HepG2 (cell line): ENCODE results near the gene THRB. TPM values are rescaled to one million over a fixed set of nuclear protein-coding genes. Genes with fewer than 3 reads are reported as not detected.

Experiments
- BORCS8-MEF2B ChIP-seq: sonication (generic); formaldehyde crosslinking; IDR thresholded peaks from 2 replicates; pipeline ENCODE4 v1.8.0; 2022; ENCODE audit warnings: mild to moderate bottlenecking, missing genetic modification reagents
- PHF20 ChIP-seq: sonication (generic); formaldehyde crosslinking; IDR thresholded peaks from 2 replicates; pipeline ENCODE4 v1.5.0; 2020; ENCODE audit warnings: mild to moderate bottlenecking, missing genetic modification reagents
- PHF21A ChIP-seq: sonication (generic); formaldehyde crosslinking; IDR thresholded peaks from 2 replicates; pipeline ENCODE4 v1.5.0; 2020; ENCODE audit warnings: mild to moderate bottlenecking, missing genetic modification reagents
- PRPF4 ChIP-seq: fragments of 200-400 bp; formaldehyde crosslinking; IDR thresholded peaks from 2 replicates; pipeline ENCODE4 v1.6.1; 2016; ENCODE audit warnings: low read length, low read depth; ENCODE audit not compliant: poor library complexity, severe bottlenecking
- REPIN1 ChIP-seq: sonication (generic); formaldehyde crosslinking; IDR thresholded peaks from 2 replicates; pipeline ENCODE4 v1.8.0; 2022; ENCODE audit warnings: missing genetic modification reagents, low read depth, mild to moderate bottlenecking, borderline replicate concordance
- SOX6 ChIP-seq, 2 experiments: fragments of 450-650 bp in 1 of 2; sonication (generic) in 1 of 2; formaldehyde crosslinking in 1 of 2; IDR thresholded peaks; 2 replicates each; pipeline versions ENCODE4 v1.4.0 to v1.6.1; 2017 to 2020; ENCODE audit warnings: antibody characterized with exemption in 1 of 2, mild to moderate bottlenecking in 1 of 2, missing genetic modification reagents in 1 of 2
- ZBTB38 ChIP-seq: sonication (generic); formaldehyde crosslinking; IDR thresholded peaks from 2 replicates; pipeline ENCODE4 v1.5.1; 2020; ENCODE audit warnings: mild to moderate bottlenecking, missing genetic modification reagents
- ZMYM3 ChIP-seq: sonication (generic); formaldehyde crosslinking; IDR thresholded peaks from 2 replicates; pipeline ENCODE4 v1.5.1; 2020; ENCODE audit warnings: mild to moderate bottlenecking, missing genetic modification reagents
- ZNF234 ChIP-seq: sonication (generic); formaldehyde crosslinking; conservative IDR thresholded peaks from 2 replicates; pipeline ENCODE4 v1.5.1; 2020; ENCODE audit warnings: mild to moderate bottlenecking, missing genetic modification reagents
- ZNF567 ChIP-seq: sonication (generic); formaldehyde crosslinking; IDR thresholded peaks from 2 replicates; pipeline ENCODE4 v1.8.1; 2023; ENCODE audit warnings: mild to moderate bottlenecking, missing genetic modification reagents, borderline replicate concordance
- ZSCAN25 ChIP-seq: sonication (generic); formaldehyde crosslinking; IDR thresholded peaks from 2 replicates; pipeline ENCODE4 v1.8.0; 2022; ENCODE audit warnings: mild to moderate bottlenecking, missing genetic modification reagents
- polyA plus RNA-seq, 8 experiments: library from polyadenylated mRNA; depleted of rRNA in 3 of 8; stranded (reverse) in 7 of 8; unstranded in 1 of 8; fragments of >200 nt; fragmentation: Illumina TruSeq in 4 of 8; extraction: Trizol in 4 of 8; gene quantifications; 2 replicates each; pipeline versions ENCODE4 v1.2.1 to v1.2.3, GENCODE V29; 2011 to 2016; ENCODE audit warnings: low read depth in 4 of 8, missing spikeins in 1 of 8, mixed read lengths in 1 of 8; ENCODE audit not compliant: insufficient read depth in 1 of 8
- total RNA-seq, 5 experiments: library from RNA; depleted of rRNA; stranded (reverse); fragments of >200 nt; fragmentation: Illumina TruSeq; extraction: Trizol; gene quantifications; 2 replicates each; pipeline ENCODE4 v1.2.3, GENCODE V29; 2016; ENCODE audit warnings: low read depth in 1 of 5
- TF ChIP-seq, protein P1 (sequence below): IDR thresholded peaks from 2 replicates; pipeline ENCODE4 v1.6.1; 2016; ENCODE audit warnings: missing genetic modification reagents, missing compliant biosample characterization
- TF ChIP-seq, protein P2 (sequence below): sonication (generic); formaldehyde crosslinking; IDR thresholded peaks from 2 replicates; pipeline ENCODE4 v1.4.0; 2020; ENCODE audit warnings: missing genetic modification reagents, mild to moderate bottlenecking, borderline replicate concordance
- TF ChIP-seq, protein P3 (sequence below): fragments of 450-650 bp; IDR thresholded peaks from 2 replicates; pipeline ENCODE4 v1.6.1; 2016
- TF ChIP-seq, protein P4 (sequence below): sonication (generic); formaldehyde crosslinking; IDR thresholded peaks from 2 replicates; pipeline ENCODE4 v1.4.0; 2020; ENCODE audit warnings: mild to moderate bottlenecking, missing genetic modification reagents

Gene THRB
- total and polyA plus RNA-seq, 2 of the 13 experiments (the other 11 are each of a cell fraction or from before 2014, with no cell fraction given): 4.7 to 22.7 TPM

DNA sequence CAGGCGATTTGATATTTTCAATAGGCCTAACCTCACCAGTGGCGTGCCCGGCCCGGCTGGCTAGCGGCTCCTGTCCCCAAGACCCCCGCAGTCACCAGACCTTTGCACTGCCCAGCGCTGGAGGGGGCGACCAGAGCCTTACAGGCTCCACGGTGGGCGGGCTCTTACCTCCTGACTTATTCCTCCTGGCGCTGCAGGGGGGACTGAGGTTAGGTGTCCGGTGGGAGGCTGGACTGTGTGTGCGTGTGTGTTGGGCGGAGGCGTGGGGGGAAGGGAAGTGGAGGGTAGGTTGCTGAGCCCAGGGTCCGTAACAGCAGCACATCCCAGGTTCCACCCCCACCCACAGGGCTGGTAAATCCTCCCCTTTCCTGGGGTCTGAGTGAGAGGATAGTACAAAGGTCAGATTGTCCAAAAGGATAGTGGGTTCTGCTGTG, 27.5 kb upstream of the THRB start (continued):
- TF ChIP-seq REPIN1 (peak; percentile 67), ZNF567 (0 out of 2 replicates have a peak, but pooled peaks have one; percentile 51), PHF21A (peak; percentile 27; the same call in 1 of the 2 replicates), ZMYM3 (CRISPR knock-in tag) (peak; percentile 40; the same call in 1 of the 2 replicates), ZBTB38 (no peak; the same call in 1 of the 2 replicates), ZSCAN25 (peak; percentile 66; the same call in 1 of the 2 replicates), SOX6 (IDR thresholded peaks at IDR 0.05) (no peak), SOX6 (CRISPR knock-in tag; IDR thresholded peaks at IDR 0.05) (peak; percentile 49; the same call in 1 of the 2 replicates), ZNF234 (CRISPR knock-in tag) (no peak), PHF20 (CRISPR knock-in tag) (no peak), BORCS8-MEF2B (CRISPR knock-in tag) (peak; percentile 60), PRPF4 (peak; percentile 53)
- TF ChIP-seq, protein P1, sequence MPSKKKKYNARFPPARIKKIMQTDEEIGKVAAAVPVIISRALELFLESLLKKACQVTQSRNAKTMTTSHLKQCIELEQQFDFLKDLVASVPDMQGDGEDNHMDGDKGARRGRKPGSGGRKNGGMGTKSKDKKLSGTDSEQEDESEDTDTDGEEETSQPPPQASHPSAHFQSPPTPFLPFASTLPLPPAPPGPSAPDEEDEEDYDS (CRISPR knock-in tag): peak; percentile 37; the same call in 1 of the 2 replicates
- TF ChIP-seq, protein P2, sequence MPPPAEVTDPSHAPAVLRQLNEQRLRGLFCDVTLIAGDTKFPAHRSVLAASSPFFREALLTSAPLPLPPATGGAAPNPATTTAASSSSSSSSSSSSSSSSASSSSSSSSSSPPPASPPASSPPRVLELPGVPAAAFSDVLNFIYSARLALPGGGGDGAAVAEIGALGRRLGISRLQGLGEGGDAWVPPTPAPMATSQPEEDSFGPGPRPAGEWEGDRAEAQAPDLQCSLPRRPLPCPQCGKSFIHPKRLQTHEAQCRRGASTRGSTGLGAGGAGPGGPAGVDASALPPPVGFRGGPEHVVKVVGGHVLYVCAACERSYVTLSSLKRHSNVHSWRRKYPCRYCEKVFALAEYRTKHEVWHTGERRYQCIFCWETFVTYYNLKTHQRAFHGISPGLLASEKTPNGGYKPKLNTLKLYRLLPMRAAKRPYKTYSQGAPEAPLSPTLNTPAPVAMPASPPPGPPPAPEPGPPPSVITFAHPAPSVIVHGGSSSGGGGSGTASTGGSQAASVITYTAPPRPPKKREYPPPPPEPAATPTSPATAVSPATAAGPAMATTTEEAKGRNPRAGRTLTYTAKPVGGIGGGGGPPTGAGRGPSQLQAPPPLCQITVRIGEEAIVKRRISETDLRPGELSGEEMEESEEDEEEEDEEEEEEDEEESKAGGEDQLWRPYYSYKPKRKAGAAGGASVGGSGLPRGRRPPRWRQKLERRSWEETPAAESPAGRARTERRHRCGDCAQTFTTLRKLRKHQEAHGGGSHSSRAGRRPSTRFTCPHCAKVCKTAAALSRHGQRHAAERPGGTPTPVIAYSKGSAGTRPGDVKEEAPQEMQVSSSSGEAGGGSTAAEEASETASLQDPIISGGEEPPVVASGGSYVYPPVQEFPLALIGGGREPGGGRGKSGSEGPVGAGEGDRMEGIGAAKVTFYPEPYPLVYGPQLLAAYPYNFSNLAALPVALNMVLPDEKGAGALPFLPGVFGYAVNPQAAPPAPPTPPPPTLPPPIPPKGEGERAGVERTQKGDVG: 0 out of 2 replicates have a peak, but pooled peaks have one; percentile 34
- TF ChIP-seq, protein P3, sequence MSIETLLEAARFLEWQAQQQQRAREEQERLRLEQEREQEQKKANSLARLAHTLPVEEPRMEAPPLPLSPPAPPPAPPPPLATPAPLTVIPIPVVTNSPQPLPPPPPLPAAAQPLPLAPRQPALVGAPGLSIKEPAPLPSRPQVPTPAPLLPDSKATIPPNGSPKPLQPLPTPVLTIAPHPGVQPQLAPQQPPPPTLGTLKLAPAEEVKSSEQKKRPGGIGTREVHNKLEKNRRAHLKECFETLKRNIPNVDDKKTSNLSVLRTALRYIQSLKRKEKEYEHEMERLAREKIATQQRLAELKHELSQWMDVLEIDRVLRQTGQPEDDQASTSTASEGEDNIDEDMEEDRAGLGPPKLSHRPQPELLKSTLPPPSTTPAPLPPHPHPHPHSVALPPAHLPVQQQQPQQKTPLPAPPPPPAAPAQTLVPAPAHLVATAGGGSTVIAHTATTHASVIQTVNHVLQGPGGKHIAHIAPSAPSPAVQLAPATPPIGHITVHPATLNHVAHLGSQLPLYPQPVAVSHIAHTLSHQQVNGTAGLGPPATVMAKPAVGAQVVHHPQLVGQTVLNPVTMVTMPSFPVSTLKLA: no peak
- TF ChIP-seq, protein P4, sequence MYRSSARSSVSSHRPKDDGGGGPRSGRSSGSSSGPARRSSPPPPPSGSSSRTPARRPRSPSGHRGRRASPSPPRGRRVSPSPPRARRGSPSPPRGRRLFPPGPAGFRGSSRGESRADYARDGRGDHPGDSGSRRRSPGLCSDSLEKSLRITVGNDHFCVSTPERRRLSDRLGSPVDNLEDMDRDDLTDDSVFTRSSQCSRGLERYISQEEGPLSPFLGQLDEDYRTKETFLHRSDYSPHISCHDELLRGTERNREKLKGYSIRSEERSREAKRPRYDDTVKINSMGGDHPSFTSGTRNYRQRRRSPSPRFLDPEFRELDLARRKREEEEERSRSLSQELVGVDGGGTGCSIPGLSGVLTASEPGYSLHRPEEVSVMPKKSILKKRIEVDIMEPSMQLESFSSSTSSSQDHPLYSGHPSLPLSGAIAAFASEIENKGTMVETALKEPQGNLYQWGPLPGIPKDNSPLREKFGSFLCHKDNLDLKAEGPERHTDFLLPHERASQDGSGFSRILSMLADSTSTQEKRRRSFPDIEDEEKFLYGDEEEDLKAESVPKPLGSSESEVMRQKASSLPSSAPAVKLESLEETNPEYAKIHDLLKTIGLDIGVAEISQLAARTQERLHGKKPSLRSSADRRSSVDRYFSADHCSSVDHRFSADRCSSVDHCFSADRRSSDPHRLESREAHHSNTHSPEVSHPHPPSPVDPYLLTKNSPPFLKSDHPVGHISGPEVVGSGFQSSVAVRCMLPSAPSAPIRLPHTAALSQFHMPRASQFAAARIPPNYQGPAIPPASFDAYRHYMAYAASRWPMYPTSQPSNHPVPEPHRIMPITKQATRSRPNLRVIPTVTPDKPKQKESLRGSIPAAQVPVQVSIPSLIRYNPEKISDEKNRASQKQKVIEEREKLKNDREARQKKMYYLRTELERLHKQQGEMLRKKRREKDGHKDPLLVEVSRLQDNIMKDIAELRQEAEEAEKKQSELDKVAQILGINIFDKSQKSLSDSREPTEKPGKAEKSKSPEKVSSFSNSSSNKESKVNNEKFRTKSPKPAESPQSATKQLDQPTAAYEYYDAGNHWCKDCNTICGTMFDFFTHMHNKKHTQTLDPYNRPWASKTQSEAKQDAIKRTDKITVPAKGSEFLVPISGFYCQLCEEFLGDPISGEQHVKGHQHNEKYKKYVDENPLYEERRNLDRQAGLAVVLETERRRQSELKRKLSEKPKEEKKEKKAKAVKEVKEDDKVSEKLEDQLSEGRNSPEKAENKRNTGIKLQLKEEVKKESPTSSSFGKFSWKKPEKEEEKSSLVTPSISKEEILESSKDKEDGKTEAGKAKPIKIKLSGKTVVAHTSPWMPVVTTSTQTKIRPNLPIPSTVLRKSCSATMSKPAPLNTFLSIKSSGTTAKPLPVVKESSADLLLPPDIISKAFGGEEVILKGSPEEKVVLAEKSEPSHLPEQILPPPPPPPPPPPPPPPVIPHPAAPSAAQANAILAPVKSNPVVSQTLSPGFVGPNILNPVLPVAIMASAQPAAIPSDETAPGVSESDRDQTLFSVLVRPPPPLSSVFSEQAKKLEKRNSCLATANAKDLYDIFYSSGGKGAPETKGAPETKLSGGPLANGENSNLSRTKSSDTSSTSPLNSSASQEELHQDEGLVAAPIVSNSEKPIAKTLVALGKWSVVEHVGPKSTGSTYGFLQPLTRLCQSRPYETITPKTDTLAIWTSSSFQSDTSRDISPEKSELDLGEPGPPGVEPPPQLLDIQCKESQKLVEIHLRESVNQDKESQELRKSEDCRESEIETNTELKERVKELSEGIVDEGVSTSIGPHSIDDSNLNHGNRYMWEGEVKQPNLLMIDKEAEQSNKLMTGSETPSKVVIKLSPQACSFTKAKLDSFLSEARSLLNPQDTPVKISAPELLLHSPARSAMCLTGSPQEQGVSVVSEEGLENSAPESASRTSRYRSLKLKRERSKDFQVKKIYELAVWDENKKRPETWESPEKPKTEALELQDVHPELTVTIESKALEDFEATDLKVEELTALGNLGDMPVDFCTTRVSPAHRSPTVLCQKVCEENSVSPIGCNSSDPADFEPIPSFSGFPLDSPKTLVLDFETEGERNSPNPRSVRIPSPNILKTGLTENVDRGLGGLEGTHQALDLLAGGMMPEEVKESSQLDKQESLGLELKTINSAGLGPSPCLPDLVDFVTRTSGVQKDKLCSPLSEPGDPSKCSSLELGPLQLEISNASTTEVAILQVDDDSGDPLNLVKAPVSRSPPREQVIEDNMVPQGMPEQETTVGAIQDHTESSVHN (CRISPR knock-in tag): no peak
